GM23248 (cell line): ENCODE results near the gene C14orf119.

ENCODE experiments used
- EZH2 ChIP-seq: fragments of 200-600 bp; sonication (generic); IDR thresholded peaks from 2 replicates; pipeline ENCODE4 v1.6.1; 2018; ENCODE audit warnings: antibody characterized with exemption, mild to moderate bottlenecking; ENCODE audit not compliant: insufficient read depth, poor library complexity, severe bottlenecking
- EZH2phosphoT487 ChIP-seq: fragments of 200-600 bp; sonication (generic); IDR thresholded peaks from 2 replicates; pipeline ENCODE4 v1.6.1; 2018; ENCODE audit warnings: antibody characterized with exemption, moderate library complexity, mild to moderate bottlenecking, low read depth; ENCODE audit not compliant: insufficient read depth

- TF ChIP-seq EZH2phosphoT487 (no peak), EZH2 (no peak)
Observed at GRCh38 chr14:23148591-23149249, 53.4 kb downstream of the C14orf119 start.
